ENCODE results near the gene DUSP6. TPM values are rescaled to one million over a fixed set of nuclear protein-coding genes. Genes with fewer than 3 reads are reported as not detected.

DUSP6 gene
- total and polyA plus RNA-seq, 9 of the 15 experiments (the other 6 are each of a cell fraction or from before 2014, with no cell fraction given), result 0.04 to 0.60 (median 0.08) TPM; not detected in 2

DNA sequence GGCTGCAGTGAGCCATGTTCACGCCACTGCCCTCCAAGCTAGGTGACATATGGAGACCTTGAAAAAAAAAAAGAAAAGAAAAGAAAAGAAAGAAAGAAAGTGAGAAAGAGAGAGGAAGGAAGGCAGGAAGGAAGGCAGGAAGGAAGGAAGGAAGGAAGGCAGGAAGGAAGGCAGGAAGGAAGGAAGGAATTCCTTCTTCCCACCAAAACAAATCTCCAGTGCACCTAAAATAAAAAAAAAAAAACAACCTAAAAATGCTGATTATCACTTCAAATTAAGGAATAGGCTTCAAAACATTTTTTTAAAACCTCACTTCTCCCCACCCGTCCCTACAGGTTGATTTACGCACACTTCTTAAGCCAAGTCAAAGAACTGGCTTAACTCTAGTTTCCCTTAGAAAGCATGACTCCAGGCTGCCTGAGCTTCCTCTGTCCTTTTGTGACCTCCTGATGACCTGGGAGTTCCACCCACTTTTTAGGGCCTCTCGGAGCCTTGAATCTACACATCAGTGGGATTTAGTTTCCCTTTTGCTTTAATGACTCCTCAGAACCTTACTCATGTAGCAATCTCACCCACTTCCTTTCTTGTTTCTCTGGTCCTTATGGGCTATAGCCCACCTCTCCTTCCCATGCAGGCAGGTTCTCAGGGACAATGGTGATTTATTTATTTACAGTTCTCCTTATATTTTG is 18.6 kb downstream of the DUSP6 start (continued):
- TF ChIP-seq, protein P1, sequence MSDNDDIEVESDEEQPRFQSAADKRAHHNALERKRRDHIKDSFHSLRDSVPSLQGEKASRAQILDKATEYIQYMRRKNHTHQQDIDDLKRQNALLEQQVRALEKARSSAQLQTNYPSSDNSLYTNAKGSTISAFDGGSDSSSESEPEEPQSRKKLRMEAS (CRISPR knock-in tag; IDR thresholded peaks at IDR 0.05), result no peak
- TF ChIP-seq, protein P2, sequence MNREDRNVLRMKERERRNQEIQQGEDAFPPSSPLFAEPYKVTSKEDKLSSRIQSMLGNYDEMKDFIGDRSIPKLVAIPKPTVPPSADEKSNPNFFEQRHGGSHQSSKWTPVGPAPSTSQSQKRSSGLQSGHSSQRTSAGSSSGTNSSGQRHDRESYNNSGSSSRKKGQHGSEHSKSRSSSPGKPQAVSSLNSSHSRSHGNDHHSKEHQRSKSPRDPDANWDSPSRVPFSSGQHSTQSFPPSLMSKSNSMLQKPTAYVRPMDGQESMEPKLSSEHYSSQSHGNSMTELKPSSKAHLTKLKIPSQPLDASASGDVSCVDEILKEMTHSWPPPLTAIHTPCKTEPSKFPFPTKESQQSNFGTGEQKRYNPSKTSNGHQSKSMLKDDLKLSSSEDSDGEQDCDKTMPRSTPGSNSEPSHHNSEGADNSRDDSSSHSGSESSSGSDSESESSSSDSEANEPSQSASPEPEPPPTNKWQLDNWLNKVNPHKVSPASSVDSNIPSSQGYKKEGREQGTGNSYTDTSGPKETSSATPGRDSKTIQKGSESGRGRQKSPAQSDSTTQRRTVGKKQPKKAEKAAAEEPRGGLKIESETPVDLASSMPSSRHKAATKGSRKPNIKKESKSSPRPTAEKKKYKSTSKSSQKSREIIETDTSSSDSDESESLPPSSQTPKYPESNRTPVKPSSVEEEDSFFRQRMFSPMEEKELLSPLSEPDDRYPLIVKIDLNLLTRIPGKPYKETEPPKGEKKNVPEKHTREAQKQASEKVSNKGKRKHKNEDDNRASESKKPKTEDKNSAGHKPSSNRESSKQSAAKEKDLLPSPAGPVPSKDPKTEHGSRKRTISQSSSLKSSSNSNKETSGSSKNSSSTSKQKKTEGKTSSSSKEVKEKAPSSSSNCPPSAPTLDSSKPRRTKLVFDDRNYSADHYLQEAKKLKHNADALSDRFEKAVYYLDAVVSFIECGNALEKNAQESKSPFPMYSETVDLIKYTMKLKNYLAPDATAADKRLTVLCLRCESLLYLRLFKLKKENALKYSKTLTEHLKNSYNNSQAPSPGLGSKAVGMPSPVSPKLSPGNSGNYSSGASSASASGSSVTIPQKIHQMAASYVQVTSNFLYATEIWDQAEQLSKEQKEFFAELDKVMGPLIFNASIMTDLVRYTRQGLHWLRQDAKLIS (CRISPR knock-in tag; IDR thresholded peaks at IDR 0.05), result no peak
- TF ChIP-seq ZC3H11A (IDR thresholded peaks at IDR 0.05; ENCODE audit: low read depth, low read length), result no peak
- TF ChIP-seq, protein P3, sequence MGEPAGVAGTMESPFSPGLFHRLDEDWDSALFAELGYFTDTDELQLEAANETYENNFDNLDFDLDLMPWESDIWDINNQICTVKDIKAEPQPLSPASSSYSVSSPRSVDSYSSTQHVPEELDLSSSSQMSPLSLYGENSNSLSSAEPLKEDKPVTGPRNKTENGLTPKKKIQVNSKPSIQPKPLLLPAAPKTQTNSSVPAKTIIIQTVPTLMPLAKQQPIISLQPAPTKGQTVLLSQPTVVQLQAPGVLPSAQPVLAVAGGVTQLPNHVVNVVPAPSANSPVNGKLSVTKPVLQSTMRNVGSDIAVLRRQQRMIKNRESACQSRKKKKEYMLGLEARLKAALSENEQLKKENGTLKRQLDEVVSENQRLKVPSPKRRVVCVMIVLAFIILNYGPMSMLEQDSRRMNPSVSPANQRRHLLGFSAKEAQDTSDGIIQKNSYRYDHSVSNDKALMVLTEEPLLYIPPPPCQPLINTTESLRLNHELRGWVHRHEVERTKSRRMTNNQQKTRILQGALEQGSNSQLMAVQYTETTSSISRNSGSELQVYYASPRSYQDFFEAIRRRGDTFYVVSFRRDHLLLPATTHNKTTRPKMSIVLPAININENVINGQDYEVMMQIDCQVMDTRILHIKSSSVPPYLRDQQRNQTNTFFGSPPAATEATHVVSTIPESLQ (CRISPR knock-in tag; IDR thresholded peaks at IDR 0.05), result no peak
- no peak for TF ChIP-seq ZZZ3 (IDR thresholded peaks at IDR 0.05)
- TF ChIP-seq MEIS2 (IDR thresholded peaks at IDR 0.05; ENCODE audit: partially characterized antibody), result peak; percentile 52
- TF ChIP-seq, protein P4, sequence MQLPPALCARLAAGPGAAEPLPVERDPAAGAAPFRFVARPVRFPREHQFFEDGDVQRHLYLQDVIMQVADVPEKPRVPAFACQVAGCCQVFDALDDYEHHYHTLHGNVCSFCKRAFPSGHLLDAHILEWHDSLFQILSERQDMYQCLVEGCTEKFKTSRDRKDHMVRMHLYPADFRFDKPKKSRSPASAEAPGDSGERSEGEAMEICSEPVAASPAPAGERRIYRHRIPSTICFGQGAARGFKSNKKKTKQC (CRISPR knock-in tag; IDR thresholded peaks at IDR 0.05), result no peak
- no peak for TF ChIP-seq FOXJ3 (CRISPR knock-in tag; IDR thresholded peaks at IDR 0.05)

Measured in K562 (cell line).